Endothelial cell of umbilical vein (primary cell): ENCODE measurements around the gene MAP1B. TPM values are rescaled to one million over a fixed set of nuclear protein-coding genes. Genes with fewer than 3 reads are reported as not detected.

ENCODE experiments used
- BruUV-seq: library from RNA; stranded (reverse); fragments of 400-500 nt; replicated peaks from 2 replicates; lab custom pipeline; 2021; lab: Mats Ljungman, UMichigan
- CTCF ChIA-PET: fragments of 300-600, 350-600 bp; sonication (Branson Sonifier 250); formaldehyde crosslinking; loops from one replicate; lab custom pipeline; 2021; ENCODE audit warnings: antibody characterized with exemption, inconsistent platforms; lab: Charles Lee
- POLR2A ChIA-PET: fragments of 300-600, 350-600 bp; sonication (Branson Sonifier 250); formaldehyde crosslinking; loops from one replicate; lab custom pipeline; 2021; ENCODE audit warnings: antibody characterized with exemption, inconsistent platforms; lab: Charles Lee
- DNase-seq: peaks from one replicate; pipeline ENCODE4 v3.0.0-alpha.2; 2011; ENCODE audit warnings: low read depth, low spot score
- FAIRE-seq: peaks from 2 replicates; lab custom pipeline; 2011; peaks lifted over from hg19 to GRCh38; lab: Jason Lieb, UNC
- H2AFZ ChIP-seq: 2 replicates; pipeline ENCODE4 v1.6.0; 2012; ENCODE audit warnings: low read depth, low read length, control low read depth, inconsistent platforms
- H3K27ac ChIP-seq: 2 replicates; pipeline ENCODE4 v1.5.1; 2011; ENCODE audit warnings: low read depth, mild to moderate bottlenecking, control low read depth, low read length, moderate library complexity; ENCODE audit not compliant: insufficient read depth
- H3K27me3 ChIP-seq, 2 experiments: 2 replicates each; pipeline versions ENCODE4 v1.6.0 to v1.6.1; 2011; ENCODE audit warnings: low read length in 2 of 2, mixed read lengths in 1 of 2; ENCODE audit not compliant: control insufficient read depth in 2 of 2, insufficient read depth in 2 of 2
- H3K36me3 ChIP-seq, 2 experiments: 2 replicates in 1 of 2; 3 replicates in 1 of 2; pipeline ENCODE4 v1.5.1; 2011; ENCODE audit warnings: low read length in 2 of 2, mild to moderate bottlenecking in 1 of 2, moderate library complexity in 1 of 2; ENCODE audit not compliant: control insufficient read depth in 2 of 2, insufficient read depth in 2 of 2; ENCODE audit errors: extremely low read depth in 1 of 2
- H3K4me1 ChIP-seq: 3 replicates; pipeline ENCODE4 v1.5.1; 2011; ENCODE audit warnings: mild to moderate bottlenecking, low read length; ENCODE audit not compliant: control insufficient read depth, insufficient read depth; ENCODE audit errors: extremely low read depth
- H3K4me2 ChIP-seq: 2 replicates; pipeline ENCODE4 v1.6.1; 2011; ENCODE audit warnings: low read length, control low read depth, mixed read lengths; ENCODE audit not compliant: insufficient read depth
- H3K4me3 ChIP-seq, 3 experiments: fragments of 200-600 bp in 1 of 3; sonication (generic), shearing (Covaris generic) in 1 of 3; replicated peaks in 1 of 3; 2 replicates each; pipeline ENCODE4 v1.5.1; 2011 to 2016; ENCODE audit warnings: control low read depth in 3 of 3, low read length in 3 of 3, mild to moderate bottlenecking in 2 of 3, inconsistent platforms in 1 of 3, low read depth in 1 of 3, moderate library complexity in 1 of 3; ENCODE audit not compliant: insufficient read depth in 1 of 3
- H3K79me2 ChIP-seq: 2 replicates; pipeline ENCODE4 v1.6.0; 2012; ENCODE audit warnings: low read length, inconsistent platforms; ENCODE audit not compliant: control insufficient read depth, insufficient read depth
- H3K9ac ChIP-seq: replicated peaks from 2 replicates; pipeline ENCODE3; 2011; ENCODE audit warnings: low read length, control low read depth; ENCODE audit not compliant: insufficient read depth; ENCODE audit errors: extremely low read depth
- H3K9me1 ChIP-seq: replicated peaks from 3 replicates; pipeline ENCODE4 v1.6.0; 2011; ENCODE audit warnings: mild to moderate bottlenecking, low read length; ENCODE audit not compliant: control insufficient read depth, insufficient read depth; ENCODE audit errors: extremely low read depth
- H3K9me3 ChIP-seq: replicated peaks from 2 replicates; pipeline ENCODE4 v1.5.1; 2012; ENCODE audit warnings: low read length, inconsistent platforms; ENCODE audit not compliant: control insufficient read depth, insufficient read depth
- H4K20me1 ChIP-seq: replicated peaks from 2 replicates; pipeline ENCODE3; 2011; ENCODE audit warnings: mild to moderate bottlenecking, low read length; ENCODE audit not compliant: control insufficient read depth, insufficient read depth; ENCODE audit errors: extremely low read depth
- CTCF ChIP-seq, 2 donors: IDR thresholded peaks; 1 replicate in 1 of 2; 2 replicates in 1 of 2; pipeline ENCODE4 v1.5.1; 2011; ENCODE audit warnings: low read length in 2 of 2, mild to moderate bottlenecking in 2 of 2, moderate library complexity in 2 of 2, control low read depth in 1 of 2, inconsistent platforms in 1 of 2, low read depth in 1 of 2; ENCODE audit not compliant: insufficient read depth in 1 of 2; ENCODE audit errors: extremely low read depth in 1 of 2
- EZH2 ChIP-seq: IDR thresholded peaks from 2 replicates; pipeline ENCODE4 v1.6.1; 2012; ENCODE audit warnings: borderline replicate concordance, low read depth, mild to moderate bottlenecking, moderate library complexity, low read length, inconsistent platforms; ENCODE audit not compliant: severe bottlenecking
- FOS ChIP-seq: IDR thresholded peaks from 2 replicates; pipeline ENCODE4 v1.6.1; 2011; ENCODE audit warnings: mild to moderate bottlenecking, low read length, moderate library complexity, borderline replicate concordance; ENCODE audit not compliant: insufficient read depth
- GATA2 ChIP-seq: IDR thresholded peaks from 2 replicates; pipeline ENCODE4 v1.7.0; 2011; ENCODE audit warnings: low read depth, mild to moderate bottlenecking, moderate library complexity, mixed read lengths, low read length; ENCODE audit not compliant: insufficient read length, insufficient read depth
- JUN ChIP-seq: IDR thresholded peaks from 2 replicates; pipeline ENCODE4 v1.6.1; 2011; ENCODE audit warnings: borderline replicate concordance, low read depth; ENCODE audit not compliant: insufficient read length, insufficient read depth
- MAX ChIP-seq: IDR thresholded peaks from 2 replicates; pipeline ENCODE4 v1.6.1; 2011; ENCODE audit not compliant: insufficient read depth, insufficient read length
- MYC ChIP-seq: IDR thresholded peaks from one replicate; pipeline ENCODE4 v1.6.1; 2011; ENCODE audit warnings: mild to moderate bottlenecking, low read depth, low read length
- POLR2A ChIP-seq: IDR thresholded peaks from 2 replicates; pipeline ENCODE4 v1.6.1; 2012; ENCODE audit warnings: low read depth, mild to moderate bottlenecking, control low read depth, low read length
- POLR2AphosphoS5 ChIP-seq: IDR thresholded peaks from 2 replicates; pipeline ENCODE4 v1.6.1; 2012; ENCODE audit warnings: low read depth, mild to moderate bottlenecking, control low read depth, low read length, moderate library complexity; ENCODE audit not compliant: insufficient read depth
- dilution Hi-C: fragments of 300-500 bp; cut with MboI; formaldehyde crosslinking; loops from one replicate; pipeline ENCODE4 v1.15.0; 2019; ENCODE audit warnings: low sequenced_read_pairs; ENCODE audit not compliant: extremely low pct_ligation_motif_present
- intact Hi-C: fragments of 100-400 bp; cut with micrococcal nuclease; formaldehyde crosslinking; loops from one replicate; pipeline ENCODE4 v1.10.0; 2022
- polyA plus RNA-seq, 4 experiments: library from polyadenylated mRNA; depleted of rRNA in 3 of 4; stranded (reverse) in 3 of 4; unstranded in 1 of 4; fragments of >200 nt; gene quantifications; 2 replicates each; pipeline versions ENCODE4 v1.2.1 to v1.2.3, GENCODE V29; 2011 to 2012; ENCODE audit warnings: missing spikeins in 1 of 4
- total RNA-seq: library from RNA; stranded (reverse); gene quantifications from 2 replicates; pipeline ENCODE4 v1.2.3, GENCODE V29; 2021

Gene MAP1B
- total and polyA plus RNA-seq, 2 donors (not counting 3 experiments of a cell fraction or from before 2014, with no cell fraction given): 55.9 to 263 TPM

- CTCF ChIA-PET: interaction anchor here (1.5 kb wide), 1 partner anchor 9 kb away, joined by 3 read pairs; no protein-coding TSS in a partner anchor
- peaks cover 0 to under 1% of the 10 kb centered on the region in 2 experiments for H3K36me3 ChIP-seq
- no peaks in the 10 kb centered on the region for H4K20me1 ChIP-seq
- dilution Hi-C loops: no loop called here
- H3K4me1 ChIP-seq: peaks cover 45% of the 10 kb centered on the region
- no peaks in the 10 kb centered on the region for H3K27me3 ChIP-seq
- H3K9me1 ChIP-seq: no peaks in the 10 kb centered on the region
- BruUV-seq: no TSS peak
- POLR2A ChIA-PET: no interaction called here
- intact Hi-C loops: loop anchor here (10.0 kb wide), 1 partner anchor 602 kb away; no protein-coding TSS in a partner anchor
- no peak overlapping the region for H3K27ac ChIP-seq
- H2AFZ ChIP-seq: no peak overlapping the region
- no peak overlapping the region for H3K4me2 ChIP-seq
- no peak overlapping the region for H3K9ac ChIP-seq
- H3K79me2 ChIP-seq: peaks cover 12% of the 10 kb centered on the region
- FAIRE-seq (no peak), DNase-seq (no peak)
- H3K9me3 ChIP-seq: no peaks in the 10 kb centered on the region
- no peak overlapping the region for H3K4me3 ChIP-seq
- no peak for TF ChIP-seq FOS
- no peak for TF ChIP-seq MYC
- TF ChIP-seq JUN: no peak
- TF ChIP-seq GATA2: no peak
These were observed 135.7 kb downstream of the MAP1B start for GRCh38 chr5:72242796-72243475.

GRCh38 chr5:72243706-72244105 is 136.4 kb downstream of the MAP1B start:
- no peaks in the 10 kb centered on the region for H3K9me3 ChIP-seq
- dilution Hi-C loops (no loop called here), intact Hi-C loops (loop anchor here (10.0 kb wide), 1 partner anchor 601 kb away; no protein-coding TSS in a partner anchor)
- H3K27ac ChIP-seq: no peak overlapping the region
- H3K4me3 ChIP-seq: no peak overlapping the region
- no peak for FAIRE-seq
- no peak overlapping the region for H2AFZ ChIP-seq
- no peaks in the 10 kb centered on the region for H3K36me3 ChIP-seq
- no peak for TF ChIP-seq MAX
- TF ChIP-seq POLR2AphosphoS5: no peak
- TF ChIP-seq JUN: no peak
- no peak for TF ChIP-seq EZH2
- TF ChIP-seq GATA2: no peak
- TF ChIP-seq CTCF (IDR thresholded peaks at IDR 0.05; ENCODE audit: extremely low read depth in 1 of 2, insufficient read depth in 1 of 2, low read depth in 1 of 2, low read length in 2 of 2): no peak
- TF ChIP-seq FOS: no peak
- no peak for TF ChIP-seq MYC
- TF ChIP-seq POLR2A: no peak
- POLR2A ChIA-PET: no interaction called here
- DNase-seq: no peak
- H3K4me2 ChIP-seq: peak overlapping the region; percentile 0
- H3K27me3 ChIP-seq: no peaks in the 10 kb centered on the region
- H3K9ac ChIP-seq: no peak overlapping the region
- BruUV-seq: no TSS peak
- no peaks in the 10 kb centered on the region for H3K9me1 ChIP-seq
- H3K79me2 ChIP-seq: peaks cover 12% of the 10 kb centered on the region
- no peaks in the 10 kb centered on the region for H4K20me1 ChIP-seq
- CTCF ChIA-PET: interaction anchor here (1.2 kb wide), 1 partner anchor 65 kb away, joined by 4 read pairs; no protein-coding TSS in a partner anchor
- H3K4me1 ChIP-seq: peaks cover 48% of the 10 kb centered on the region
